Skeletal muscle tissue (tissue), 4 donors: ENCODE results near the gene C9orf50. TPM values are rescaled to one million over a fixed set of nuclear protein-coding genes. Genes with fewer than 3 reads are reported as not detected.
A peak's percentile ranks its signal among the peaks of the same experiment; 100 is the strongest.

ENCODE experiments used
- H3K27ac ChIP-seq: one replicate; pipeline ENCODE4 v1.7.0; 2013; ENCODE audit warnings: mild to moderate bottlenecking, low read depth, low read length, inconsistent platforms
- H3K27me3 ChIP-seq, 3 donors: one replicate each; pipeline ENCODE4 v1.7.0; 2013; ENCODE audit warnings: low read length in 3 of 3; ENCODE audit not compliant: control insufficient read depth in 3 of 3, insufficient read depth in 3 of 3
- H3K36me3 ChIP-seq, 3 donors: one replicate each; pipeline ENCODE4 v1.7.0; 2013; ENCODE audit warnings: low read length in 3 of 3; ENCODE audit not compliant: control insufficient read depth in 3 of 3, insufficient read depth in 3 of 3
- H3K4me1 ChIP-seq, 3 donors: one replicate each; pipeline ENCODE4 v1.7.0; 2013; ENCODE audit warnings: low read length in 3 of 3, mild to moderate bottlenecking in 3 of 3; ENCODE audit not compliant: control insufficient read depth in 3 of 3, insufficient read depth in 3 of 3
- H3K4me3 ChIP-seq, 3 donors: one replicate each; pipeline ENCODE4 v1.7.0; 2013; ENCODE audit warnings: low read length in 3 of 3
- H3K9ac ChIP-seq, 3 donors: one replicate each; pipeline ENCODE4 v1.7.0; 2013; ENCODE audit warnings: low read length in 3 of 3, mild to moderate bottlenecking in 3 of 3, moderate library complexity in 2 of 3, low read depth in 1 of 3
- H3K9me3 ChIP-seq, 3 donors: one replicate each; pipeline ENCODE4 v1.7.0; 2013; ENCODE audit warnings: low read length in 3 of 3; ENCODE audit not compliant: control insufficient read depth in 3 of 3
- total RNA-seq: library from RNA; depleted of rRNA; stranded (reverse); fragments of >200 nt; gene quantifications from one replicate; pipeline ENCODE4 v1.2.3, GENCODE V29; 2014
- donor health status: Osteomylitis.

Gene C9orf50
- total RNA-seq, 1 donor from 2014 or later: not detected

DNA sequence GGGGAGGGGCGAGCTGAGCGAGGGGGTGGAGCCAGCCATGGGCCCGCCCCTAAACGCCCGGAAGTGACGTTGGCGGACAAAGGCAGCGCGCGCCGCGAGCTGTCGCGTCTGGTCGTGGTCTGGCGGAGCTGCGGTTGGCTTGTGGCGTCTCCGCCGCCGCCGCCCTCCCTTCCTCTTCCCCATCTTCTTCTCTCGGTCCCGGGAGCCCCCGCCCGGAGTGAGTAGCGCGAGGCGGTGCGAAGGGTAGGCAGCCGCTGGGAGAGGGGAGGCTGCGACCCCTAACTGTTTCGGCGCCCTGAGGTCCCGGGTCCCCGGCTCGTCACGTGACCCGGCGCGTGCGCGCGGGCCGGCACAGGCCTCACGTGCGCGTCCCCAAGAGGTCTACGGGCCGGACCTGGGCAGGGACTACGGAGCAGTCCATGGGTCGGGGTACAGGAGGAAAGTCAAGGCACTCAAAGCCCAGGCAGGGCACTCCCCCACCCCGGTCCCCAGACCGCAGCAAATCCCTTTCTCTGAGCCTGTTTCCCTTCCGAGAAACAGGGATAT is 5.3 kb upstream of the C9orf50 start, which contains the start of gene NTMT1:
Gene NTMT1, plus strand, starts transcription at position 85 of the 546 bp plus-strand sequence. CDS start 6,541 bp downstream, outside the sequence.
- Histone ChIP-seq H3K4me3 (peak within 1 kb of the TSS; percentile 95 to 99 (median 97)), H3K27me3 (peaks cover 0 to 4% (median under 1%) of the 10 kb centered on the region in 3 donors), H3K9ac (peak within 1 kb of the TSS; percentile 96 to 99 (median 96)), H3K9me3 (no peaks in the 10 kb centered on the region), H3K36me3 (peaks cover 0 to 6% (median 0%) of the 10 kb centered on the region in 3 donors), H3K27ac (peak within 1 kb of the TSS; percentile 98), H3K4me1 (peaks cover 46 to 52% (median 51%) of the 10 kb centered on the region in 3 donors)

GRCh38 chr9:129624947-129625346 is 4.0 kb upstream of the C9orf50 start:
- H3K9ac ChIP-seq: peak overlapping the region in 1 of 3 donors; percentile 21
- peaks cover 0 to 6% (median 0%) of the 10 kb centered on the region in 3 donors for H3K36me3 ChIP-seq
- H3K4me3 ChIP-seq: no peak overlapping the region
- H3K27ac ChIP-seq: no peak overlapping the region
- peaks cover 42 to 45% (median 44%) of the 10 kb centered on the region in 3 donors for H3K4me1 ChIP-seq
- H3K9me3 ChIP-seq: no peaks in the 10 kb centered on the region
- H3K27me3 ChIP-seq: peaks cover 0 to 15% (median 10%) of the 10 kb centered on the region in 3 donors

DNA sequence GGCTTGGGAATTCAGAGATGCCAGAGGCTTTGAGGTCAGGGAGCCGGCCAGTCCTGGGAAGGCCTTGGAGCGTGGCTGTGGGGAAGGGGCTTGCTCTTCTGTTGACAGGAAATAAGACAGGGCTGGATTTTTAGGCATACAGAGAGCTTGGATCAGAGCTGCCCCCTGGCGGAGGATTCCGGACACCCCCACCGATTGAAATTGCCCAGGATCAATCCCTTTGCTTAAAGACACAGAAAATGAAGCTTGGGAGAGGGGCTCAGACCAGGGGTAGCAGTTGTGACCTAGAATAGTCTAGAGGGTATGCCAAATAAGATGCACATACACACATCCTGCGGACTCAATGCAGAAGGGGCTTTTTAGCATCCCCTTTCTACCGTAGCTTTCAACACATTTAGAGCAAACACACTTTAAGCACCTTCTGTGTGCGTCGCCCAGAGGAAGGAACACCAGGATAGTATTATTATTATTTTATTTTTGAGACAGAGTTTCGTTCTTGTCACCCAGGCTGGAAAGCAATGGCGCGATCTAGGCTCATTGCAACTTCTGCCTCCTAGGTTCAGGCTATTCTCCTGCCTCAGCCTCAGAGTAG is 3.4 kb upstream of the C9orf50 start:
- no peak overlapping the region for H3K4me3 ChIP-seq
- peaks cover 4 to 21% (median 16%) of the 10 kb centered on the region in 3 donors for H3K27me3 ChIP-seq
- no peaks in the 10 kb centered on the region for H3K9me3 ChIP-seq
- H3K9ac ChIP-seq: no peak overlapping the region
- H3K27ac ChIP-seq: no peak overlapping the region
- H3K36me3 ChIP-seq: peaks cover 0 to 6% (median 0%) of the 10 kb centered on the region in 3 donors
- peaks cover 38 to 45% (median 43%) of the 10 kb centered on the region in 3 donors for H3K4me1 ChIP-seq

- H3K4me1 ChIP-seq: peaks cover 28 to 35% (median 34%) of the 10 kb centered on the region in 3 donors
- H3K36me3 ChIP-seq: peaks cover 0 to 4% (median 0%) of the 10 kb centered on the region in 3 donors
- H3K4me3 ChIP-seq: no peak overlapping the region
- H3K9ac ChIP-seq: no peak overlapping the region
- no peaks in the 10 kb centered on the region for H3K9me3 ChIP-seq
- H3K27me3 ChIP-seq: peaks cover 4 to 21% (median 19%) of the 10 kb centered on the region in 3 donors
- H3K27ac ChIP-seq: no peak overlapping the region
Observed at GRCh38 chr9:129623331-129623730, 2.4 kb upstream of the C9orf50 start.

DNA sequence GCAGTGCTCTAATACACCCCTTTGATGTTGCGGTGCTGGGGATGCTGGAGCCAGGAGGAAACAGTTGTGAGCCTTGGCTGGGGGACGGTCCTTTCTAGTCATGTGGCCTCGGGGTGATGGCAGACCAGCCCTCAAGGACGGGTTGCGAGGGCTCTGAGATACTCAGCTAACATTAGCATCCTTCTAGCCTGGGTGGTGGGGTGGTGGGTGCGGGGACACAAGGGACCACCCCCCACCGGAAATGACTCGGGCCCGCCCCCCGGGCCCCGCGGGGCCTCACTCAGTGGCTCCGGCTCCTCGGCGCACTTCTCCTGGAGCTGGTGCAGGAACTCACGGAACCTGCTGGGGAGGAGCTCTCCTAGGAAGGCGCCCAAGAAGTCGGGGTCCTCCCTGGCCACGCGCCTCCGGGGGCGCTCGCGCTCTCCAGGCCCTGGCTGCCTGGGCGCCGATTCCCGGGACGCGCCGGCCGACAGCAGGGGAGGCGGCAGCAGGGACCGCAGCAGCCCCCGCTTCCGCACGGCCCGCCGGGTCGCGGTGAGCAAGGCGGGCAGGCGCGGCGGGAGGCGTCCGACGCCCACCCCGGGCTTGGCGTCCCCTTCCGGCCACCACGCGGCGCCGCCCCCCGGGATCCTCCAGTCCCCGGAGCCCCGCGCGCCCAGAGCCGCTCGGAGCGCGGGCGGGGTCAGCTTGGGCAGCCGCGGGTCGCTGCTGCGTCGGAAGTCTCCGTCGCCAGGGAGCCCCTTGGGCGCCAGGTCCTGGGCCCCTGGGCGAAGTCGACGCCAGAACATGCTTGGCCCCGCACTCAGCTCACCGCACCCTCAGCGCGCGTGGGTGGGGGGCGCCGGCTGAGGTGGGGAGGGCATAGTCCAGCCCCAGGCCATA is 873 bp downstream of the C9orf50 start:
- Histone ChIP-seq H3K4me1 (peaks cover 7 to 14% (median 12%) of the 10 kb centered on the region in 3 donors), H3K27me3 (peaks cover 4 to 22% (median 21%) of the 10 kb centered on the region in 3 donors), H3K27ac (no peak overlapping the region), H3K9me3 (no peaks in the 10 kb centered on the region), H3K4me3 (peak overlapping the region; percentile 7 to 58 (median 43)), H3K9ac (peak overlapping the region; percentile 14 to 70 (median 51)), H3K36me3 (no peaks in the 10 kb centered on the region)

- Histone ChIP-seq H3K4me1 (peaks cover 5 to 12% (median 12%) of the 10 kb centered on the region in 3 donors), H3K27ac (no peak overlapping the region), H3K4me3 (no peak overlapping the region), H3K9me3 (no peaks in the 10 kb centered on the region), H3K36me3 (no peaks in the 10 kb centered on the region), H3K9ac (no peak overlapping the region), H3K27me3 (peaks cover 4 to 22% (median 21%) of the 10 kb centered on the region in 3 donors)
Observed at GRCh38 chr9:129617167-129617566, 3.7 kb downstream of the C9orf50 start.

- H3K4me3 ChIP-seq: no peak overlapping the region
- H3K27me3 ChIP-seq: peaks cover 4 to 16% (median 12%) of the 10 kb centered on the region in 3 donors
- H3K4me1 ChIP-seq: peaks cover 11 to 19% (median 13%) of the 10 kb centered on the region in 3 donors
- H3K27ac ChIP-seq: no peak overlapping the region
- H3K9me3 ChIP-seq: no peaks in the 10 kb centered on the region
- H3K36me3 ChIP-seq: no peaks in the 10 kb centered on the region
- H3K9ac ChIP-seq: no peak overlapping the region
Observed at GRCh38 chr9:129615407-129616285, 5.3 kb downstream of the C9orf50 start.

- Histone ChIP-seq H3K9ac (no peak overlapping the region), H3K4me3 (no peak overlapping the region), H3K27ac (no peak overlapping the region), H3K27me3 (peaks cover 4 to 12% (median 5%) of the 10 kb centered on the region in 3 donors), H3K36me3 (no peaks in the 10 kb centered on the region), H3K9me3 (no peaks in the 10 kb centered on the region), H3K4me1 (peaks cover 9 to 15% (median 9%) of the 10 kb centered on the region in 3 donors)
Observed at GRCh38 chr9:129614932-129615331, 6.0 kb downstream of the C9orf50 start.

DNA sequence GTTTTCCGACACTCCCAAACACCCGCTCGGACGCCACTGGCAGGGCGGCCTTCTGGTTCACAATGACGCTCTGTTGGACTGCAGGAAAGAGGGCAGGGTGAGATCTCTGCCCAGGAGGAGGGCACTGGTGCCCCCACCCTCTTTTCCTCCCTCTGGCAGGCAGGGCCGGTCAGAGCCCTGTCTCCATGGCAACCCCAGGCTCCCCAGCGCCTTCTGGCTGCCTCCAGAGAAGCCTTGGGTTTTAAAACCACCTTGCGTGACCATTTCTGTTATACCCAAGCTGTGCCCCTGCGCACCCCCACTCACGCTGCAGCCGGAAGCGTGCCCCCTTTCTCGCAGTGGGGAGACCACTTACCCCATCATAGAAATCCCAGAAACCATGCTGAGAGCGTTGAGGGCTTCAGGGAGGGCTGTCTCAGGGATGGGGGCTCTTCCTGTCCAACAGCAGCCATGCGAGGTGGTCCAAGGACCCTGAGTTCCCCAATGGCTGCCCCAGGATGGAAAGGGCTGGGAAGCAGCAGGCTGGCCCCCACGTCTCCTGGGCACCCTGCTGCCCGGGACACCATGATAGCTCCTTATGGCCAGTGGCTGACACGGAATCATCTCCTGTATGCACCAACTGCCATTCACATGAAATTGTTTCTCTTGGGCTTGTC is 7.3 kb downstream of the C9orf50 start:
- no peaks in the 10 kb centered on the region for H3K36me3 ChIP-seq
- H3K9me3 ChIP-seq: no peaks in the 10 kb centered on the region
- no peak overlapping the region for H3K9ac ChIP-seq
- no peak overlapping the region for H3K27ac ChIP-seq
- H3K4me3 ChIP-seq: no peak overlapping the region
- H3K4me1 ChIP-seq: peaks cover 11 to 18% (median 16%) of the 10 kb centered on the region in 3 donors
- H3K27me3 ChIP-seq: peaks cover 0 to 3% (median 0%) of the 10 kb centered on the region in 3 donors
